Inflammatory macrophage (primary cell): Measurements from ENCODE around the gene FGD5.
"Not testable (repeated sequence)": the region's sequence is repeated elsewhere in the genome, so short reads cannot be mapped to it uniquely, and the experiment has no call there.

Experiments used
- DNase-seq, 2 donors: peaks; one replicate each; pipeline ENCODE4 v3.0.0-alpha.2; 2020 to 2022

The FGD5 gene

DNA sequence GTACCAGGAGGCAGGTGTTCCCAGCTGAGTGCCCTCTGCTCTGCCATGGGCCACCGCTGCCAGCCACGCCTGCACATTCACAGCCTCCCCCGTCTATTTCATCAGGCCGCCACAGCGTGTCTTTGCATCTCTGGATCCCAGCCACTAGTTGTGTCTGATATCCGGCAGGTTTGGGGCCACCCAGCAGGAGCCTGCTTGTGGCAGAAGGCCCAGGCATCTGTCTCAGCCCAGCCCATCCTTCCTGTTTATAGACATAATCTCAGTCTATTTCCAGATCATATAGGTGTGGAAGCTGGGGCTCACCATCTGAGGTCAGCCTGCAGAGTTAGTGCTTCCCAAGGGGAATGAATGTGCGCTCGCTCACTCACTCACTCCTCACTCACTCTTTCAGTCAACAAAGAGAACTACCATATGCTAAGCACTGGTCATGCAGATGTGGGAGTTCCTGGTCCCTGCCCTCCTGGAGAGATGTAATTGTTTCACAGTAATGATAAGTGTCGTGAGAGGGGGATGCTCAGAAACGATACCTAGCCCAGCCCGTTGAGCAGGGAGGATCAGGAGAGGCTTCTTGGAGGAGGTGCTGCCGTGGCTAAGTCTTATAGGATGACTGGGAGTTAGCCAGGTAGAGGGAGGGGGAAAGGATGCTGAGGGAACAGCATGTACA, 60.6 kb downstream of the FGD5 start:
- no peak for DNase-seq

DNA sequence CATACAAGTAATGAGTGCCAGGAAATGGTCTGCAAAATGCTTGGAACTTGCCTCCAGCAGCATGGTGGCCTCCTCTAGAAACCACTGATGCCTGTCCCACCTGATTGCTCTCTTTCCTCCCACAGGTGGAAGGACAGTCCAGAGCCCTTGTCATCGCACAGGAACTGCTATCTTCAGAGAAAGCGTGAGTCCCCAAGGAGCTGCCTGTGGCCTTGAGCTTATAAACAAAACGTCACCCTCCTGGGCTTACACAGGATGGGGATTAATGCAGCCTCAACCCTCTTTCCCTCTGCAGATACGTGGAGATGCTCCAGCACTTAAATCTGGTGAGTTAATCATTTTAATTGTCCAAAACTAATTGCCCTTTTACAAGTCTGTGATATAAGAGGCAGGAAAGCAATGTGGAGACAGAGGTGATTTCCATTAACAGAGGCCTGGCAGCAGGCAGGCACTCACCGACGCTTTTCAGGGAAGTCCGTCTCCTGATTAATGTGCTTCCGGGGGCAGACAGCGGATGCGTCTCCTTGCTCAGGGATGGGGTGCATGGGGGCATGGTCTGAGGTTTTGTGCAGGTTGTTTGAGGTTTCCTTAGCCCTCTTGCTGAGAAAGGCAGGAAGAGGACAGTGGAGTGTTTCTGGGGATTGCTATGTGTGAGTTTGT, 61.8 kb downstream of the FGD5 start:
- no peak for DNase-seq

DNA sequence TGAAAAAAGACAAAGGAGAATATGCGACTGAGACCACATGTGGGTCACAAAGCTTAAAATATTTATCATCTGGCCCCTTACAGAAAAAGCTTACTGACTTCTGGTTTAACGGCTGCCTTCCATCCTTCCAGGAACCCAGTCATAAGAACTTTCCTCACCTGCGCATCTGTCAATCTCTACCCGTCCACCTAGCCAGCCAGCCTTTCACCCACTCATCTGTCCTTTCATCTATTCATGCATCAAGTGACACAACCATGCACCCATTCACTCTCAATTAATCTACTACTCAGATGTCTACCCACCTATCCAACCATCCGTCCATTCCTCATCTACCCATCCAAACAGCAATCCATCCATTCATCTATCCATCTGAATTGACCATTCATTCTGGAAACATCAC, 64.5 kb downstream of the FGD5 start:
- DNase-seq: no peak

DNA sequence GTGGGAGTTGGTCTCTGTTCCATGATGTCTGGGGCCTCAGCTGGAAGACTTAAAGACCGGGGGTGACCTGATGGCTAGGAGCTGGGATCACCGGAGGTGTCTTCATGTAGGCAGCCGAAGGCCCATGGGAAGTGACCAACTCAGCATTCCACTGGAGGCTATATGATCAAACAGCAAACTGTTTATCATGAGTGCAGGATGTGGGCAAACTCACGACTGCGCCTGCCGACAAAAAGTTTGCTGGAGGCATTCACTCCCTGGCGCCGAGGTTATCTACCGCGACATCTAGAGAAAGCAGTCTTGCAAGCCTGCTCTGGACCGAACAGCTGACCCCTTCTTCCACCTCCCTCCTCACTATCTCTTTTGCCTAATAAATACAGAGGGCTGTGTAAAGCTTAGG, 65.9 kb downstream of the FGD5 start:
- no peak for DNase-seq

DNA sequence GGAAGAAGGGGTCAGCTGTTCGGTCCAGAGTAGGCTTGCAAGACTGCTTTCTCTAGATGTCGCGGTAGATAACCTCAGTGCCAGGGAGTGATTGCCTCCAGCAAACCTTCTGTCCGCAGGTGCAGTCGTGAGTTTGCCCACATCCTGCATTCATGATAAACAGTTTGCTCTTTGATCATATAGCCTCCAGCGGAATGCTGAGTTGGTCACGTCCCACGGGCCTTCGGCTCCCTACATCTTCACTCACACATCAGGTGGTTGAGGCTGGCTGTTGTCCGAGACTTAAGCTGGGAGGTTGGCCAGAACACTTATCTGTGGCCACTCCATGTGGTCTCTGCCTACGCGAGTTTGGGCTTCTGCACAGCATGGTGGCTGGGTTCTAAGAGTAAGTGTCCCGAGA, 66.5 kb downstream of the FGD5 start:
- no peak for DNase-seq

DNA sequence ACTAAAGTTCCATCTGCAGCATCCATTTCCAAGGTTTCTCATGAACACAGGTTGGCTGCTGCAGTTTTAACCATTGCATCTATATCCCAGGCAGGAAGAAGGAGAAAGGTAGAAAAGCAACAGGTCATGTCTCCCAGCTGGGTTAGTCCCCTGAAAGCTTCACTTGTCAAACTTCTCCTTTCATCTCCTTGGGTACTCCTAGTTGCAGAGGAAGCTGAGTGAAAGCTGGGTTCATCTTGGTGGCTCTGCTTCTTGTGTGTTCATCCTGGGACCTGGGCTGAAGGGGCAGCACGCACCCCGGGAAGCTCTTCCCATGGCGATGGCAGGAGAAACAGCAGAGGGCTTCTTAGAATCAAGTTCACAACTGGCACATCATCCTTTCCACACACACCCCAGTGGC, 67.3 kb downstream of the FGD5 start:
- DNase-seq: no peak

DNA sequence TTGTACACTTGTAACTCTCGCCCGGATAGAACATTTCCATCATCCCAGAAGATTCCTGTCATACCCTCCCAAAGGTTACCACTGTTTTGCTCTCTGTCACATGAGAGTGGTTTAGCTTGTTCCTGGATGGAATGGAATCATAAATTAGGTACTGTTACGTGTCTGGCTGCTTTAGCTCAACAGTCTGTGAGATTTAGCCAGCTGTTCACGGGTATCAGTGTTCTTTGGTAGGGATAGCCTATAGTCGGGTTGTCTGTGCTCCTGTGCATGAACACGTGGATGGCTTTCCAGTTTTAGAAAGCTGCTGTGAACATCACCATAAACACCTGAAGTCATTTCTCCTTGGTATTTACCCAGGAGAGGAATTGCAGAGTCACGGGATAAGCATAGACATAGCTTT, 70.4 kb downstream of the FGD5 start:
- no peak for DNase-seq

DNA sequence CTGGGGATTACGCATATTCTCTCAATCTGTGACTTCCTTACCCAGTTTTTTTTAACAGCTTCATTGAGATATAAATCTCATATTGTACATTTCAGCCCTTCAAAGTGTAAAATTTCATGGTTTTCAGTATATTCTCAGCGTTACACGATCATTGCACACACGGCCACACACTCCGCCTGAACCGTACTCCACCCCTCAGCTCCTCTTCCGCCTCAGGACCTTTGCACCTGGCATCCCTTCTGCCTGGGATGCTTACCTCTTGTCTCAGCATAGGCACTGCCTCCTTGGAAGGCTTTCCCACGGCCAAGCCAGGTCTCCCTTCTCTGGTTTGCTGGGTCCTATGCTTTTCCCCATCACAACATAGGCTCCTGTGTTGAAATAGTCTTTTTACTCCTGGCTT, 71.2 kb downstream of the FGD5 start:
- no peak for DNase-seq

DNA sequence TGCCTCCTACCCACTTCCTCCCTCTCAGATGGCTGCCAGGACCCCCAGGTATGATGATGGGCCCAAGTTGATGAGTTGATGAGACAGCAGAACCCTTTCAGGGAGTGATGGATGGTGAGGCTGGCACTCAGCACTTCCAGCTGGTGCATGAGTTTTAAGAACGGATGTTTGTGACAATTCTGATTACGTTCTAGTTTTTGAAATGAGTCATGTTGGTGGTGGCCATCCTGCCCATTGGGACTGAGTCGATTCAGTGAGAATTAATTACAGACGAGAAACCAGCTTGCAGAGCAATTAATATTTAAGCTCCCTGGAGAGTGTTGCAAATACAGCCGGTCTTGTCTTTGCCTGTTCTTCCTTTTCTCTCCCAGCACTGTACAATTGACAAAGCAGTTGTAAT, 71.7 kb downstream of the FGD5 start:
- DNase-seq: no peak

DNA sequence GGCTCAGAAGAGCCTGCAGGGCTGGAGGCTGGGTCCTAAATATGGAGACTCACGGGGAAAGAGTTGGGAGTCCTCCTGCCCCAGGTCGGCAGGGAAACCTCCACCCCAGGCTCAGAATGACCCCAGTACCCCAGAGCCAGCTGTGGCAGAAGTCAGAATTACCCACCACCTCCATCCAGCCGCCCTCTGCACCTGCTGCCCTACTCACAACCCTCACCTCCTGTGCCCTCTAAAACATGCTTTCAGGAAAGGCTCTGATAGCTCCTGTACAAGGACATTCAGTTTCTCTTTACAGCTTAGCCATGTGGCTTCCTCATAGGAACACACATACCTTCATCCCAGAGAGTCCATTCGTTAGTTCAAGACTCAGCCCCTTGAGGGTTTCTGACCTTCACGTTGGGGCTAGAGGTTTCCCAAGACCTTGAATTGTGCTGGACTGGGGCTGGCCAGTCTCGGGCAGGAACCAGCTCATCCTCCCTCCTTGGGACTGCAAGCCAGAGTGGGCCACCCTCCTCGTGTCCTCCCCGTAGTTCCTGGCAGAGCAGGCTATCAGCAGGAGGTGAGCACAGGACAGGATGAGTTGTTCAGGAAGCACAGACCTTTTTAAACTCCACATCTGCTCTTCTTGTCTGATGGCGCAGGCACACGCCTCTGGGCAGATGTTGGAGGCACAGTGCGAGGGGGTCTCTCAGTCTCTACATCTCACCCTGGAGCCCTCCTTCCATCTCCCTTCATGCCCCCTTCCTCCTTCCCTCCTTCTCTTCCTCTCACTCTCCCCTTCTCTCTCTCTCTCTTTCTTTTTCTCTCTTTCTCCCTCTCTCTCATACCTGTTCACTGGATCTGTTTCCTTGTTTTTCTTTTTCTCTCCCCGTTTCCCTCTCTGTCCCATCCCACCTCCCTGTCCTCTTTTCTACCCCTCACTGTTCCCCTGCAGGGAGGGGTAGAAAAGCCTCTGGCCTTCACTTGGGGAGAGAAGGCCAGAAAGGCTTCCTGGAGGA, 72.7 kb downstream of the FGD5 start:
- DNase-seq: no peak

DNA sequence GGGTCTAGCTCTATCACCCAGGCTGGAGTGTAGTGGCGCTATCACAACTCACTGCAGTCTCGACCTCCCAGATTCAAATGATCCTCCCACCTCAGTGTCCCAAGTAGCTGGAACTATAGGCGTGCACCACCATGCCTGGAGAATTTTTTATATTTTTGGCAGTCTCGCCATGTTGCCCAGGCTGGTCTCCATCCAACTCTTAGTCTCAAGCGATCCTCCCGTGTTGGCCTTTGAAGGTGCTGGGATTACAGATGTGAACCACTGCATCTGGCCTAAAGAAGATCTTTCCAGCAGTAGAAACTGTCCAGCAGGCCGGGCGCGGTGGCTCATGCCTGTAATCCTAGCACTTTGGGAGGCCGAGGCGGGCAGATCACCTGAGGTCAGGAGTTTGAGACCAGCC, 73.5 kb downstream of the FGD5 start:
- no peak for DNase-seq

DNA sequence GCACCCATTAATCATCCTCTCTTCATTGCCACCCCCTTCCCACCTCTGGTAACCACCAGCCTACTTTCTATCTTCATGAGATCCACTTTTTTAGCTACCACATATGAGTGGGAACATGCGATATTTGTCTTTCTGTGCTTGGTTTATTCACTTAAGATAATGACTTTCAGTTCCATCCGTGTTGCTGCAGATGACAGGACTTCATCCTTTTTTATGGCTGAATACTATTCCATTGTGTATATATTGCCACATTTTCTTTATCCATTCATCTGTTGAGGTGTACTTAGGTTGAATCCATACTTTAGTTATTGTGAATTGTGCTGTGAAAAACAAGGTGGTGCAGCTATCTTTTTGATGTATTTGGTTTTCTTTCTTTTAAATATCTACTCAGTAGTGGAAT, 75.3 kb downstream of the FGD5 start:
- DNase-seq: no peak

DNA sequence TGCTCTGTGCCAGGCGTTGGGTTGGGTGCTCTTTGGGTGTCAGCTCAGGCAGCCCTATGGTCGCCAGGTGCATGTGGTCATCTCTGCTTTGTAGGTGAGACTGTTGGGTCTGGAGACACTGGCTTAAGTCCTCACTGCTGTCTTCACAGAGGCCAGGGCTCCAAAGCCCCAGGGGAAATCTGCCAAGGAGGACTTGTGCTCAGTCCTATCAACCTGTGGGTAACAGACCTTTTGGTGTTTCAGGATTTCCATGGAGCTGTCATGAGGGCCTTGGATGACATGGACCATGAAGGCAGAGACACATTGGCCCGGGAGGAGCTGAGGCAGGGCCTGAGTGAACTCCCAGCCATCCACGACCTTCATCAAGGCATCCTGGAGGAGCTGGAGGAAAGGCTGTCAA, 78.5 kb downstream of the FGD5 start:
- DNase-seq: no peak

DNA sequence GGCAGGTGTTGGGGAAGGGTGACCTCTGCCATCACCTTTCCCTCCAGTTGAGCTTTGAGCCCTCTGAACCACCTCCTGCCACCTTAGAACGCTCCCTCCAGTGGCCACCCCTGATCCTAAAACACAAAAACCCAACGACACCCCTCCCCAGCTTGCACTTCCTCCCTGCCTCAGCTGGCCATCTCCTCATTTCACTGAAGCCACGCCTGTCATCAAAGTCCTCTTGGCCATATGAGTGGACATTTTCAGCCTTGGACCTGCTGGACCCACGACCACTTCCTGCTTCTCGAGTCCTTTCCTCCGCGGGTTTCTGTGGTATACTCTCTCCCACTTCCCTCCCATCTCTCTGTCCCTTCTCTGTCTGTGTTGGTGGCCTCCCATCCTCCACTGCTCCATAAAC, 80.2 kb downstream of the FGD5 start:
- DNase-seq: no peak

DNA sequence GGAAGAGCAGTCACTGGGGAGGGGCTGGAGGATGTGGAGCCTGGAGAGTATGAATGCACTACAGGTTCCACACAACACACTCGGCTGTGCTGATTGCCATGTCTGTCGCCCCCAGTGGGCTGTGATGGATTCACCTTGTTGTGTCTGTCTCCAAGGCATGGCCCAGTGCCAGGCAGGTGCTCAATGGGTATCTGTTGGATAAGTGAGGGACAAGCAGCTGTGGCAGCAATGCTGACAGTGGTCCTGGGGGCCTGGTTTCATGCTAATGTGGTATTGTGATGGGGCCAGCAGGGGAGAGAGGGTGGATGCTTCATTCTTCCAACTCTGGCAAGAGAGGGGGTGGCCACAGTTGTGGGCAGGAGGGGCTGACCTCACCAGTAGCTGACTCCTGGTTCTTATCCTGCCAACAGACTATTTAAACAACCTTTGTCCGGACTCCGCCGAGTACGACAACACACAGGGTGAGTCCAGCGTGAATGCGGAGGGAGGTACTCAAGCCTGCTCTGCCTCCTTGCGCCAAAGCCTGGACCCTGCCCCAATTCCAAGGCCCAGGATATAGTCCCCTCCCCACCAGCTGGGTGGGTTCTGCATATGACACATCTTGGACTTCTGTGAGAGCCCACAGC, 81.3 kb downstream of the FGD5 start:
- no peak for DNase-seq

DNA sequence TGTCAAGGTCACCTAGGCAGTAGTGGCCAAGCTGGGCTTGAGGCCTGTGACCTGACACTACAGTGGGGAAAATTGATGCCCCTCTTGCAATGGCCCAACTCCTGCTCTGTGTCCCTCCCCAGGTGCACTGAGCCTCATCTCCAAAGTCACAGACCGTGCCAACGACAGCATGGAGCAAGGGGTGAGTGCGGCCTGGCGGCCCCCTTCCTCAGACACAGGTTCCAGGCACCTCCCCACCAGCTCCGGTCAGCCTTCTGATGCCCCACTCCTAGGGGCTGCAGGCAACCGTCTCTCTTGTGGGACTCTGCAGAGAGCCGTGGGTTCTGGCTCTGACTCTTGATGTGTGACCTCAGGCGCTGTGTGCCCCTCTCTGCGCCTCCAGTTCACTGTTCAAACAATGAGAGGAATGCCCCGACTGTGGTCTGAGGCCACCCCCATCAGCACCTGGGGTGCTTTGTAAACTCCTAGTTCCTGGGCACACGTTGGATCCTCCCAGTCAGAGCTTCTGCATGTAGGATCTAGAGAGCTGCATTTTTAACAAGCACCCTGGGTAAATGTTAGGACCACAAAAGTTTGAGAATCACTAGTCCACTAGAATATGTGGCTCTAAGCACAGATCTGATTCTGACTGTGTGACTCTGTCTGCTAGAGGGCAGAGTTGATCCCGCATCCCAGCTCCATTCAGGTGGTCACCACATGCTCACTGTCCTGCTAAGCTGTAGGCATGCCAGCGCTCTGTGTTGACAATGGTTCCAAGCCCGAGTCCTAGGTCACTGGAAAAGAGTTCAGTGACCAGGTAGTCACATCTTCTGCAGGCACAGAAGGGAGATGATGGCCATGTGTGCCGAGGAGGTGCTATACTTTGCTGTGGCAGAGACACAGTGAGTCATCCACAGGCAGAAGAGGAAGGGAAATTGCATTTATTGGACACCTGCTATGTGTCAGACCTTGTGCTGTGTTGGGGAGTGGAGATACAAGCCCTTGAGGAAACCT, 82.4 kb downstream of the FGD5 start:
- no peak for DNase-seq

DNA sequence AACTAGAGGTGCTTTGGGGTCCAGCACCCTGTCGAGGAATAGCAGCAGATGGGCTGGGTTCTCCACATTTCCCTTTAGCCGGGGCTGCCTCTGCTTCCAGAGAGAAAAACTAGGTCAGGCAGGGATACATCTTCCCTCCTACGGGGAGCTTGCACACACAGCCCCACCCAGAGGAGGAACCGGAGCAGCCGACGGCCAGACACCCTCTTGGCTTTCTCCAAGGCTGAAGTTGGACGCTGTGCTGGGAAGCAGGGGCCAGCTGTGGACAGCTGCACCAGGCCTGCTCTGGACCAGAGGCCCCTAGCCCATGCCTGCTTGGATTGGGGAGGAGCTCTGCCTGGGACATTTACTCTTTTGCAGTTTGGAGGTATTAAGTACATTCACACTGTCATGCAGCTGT, 84.0 kb downstream of the FGD5 start:
- DNase-seq: no peak

DNA sequence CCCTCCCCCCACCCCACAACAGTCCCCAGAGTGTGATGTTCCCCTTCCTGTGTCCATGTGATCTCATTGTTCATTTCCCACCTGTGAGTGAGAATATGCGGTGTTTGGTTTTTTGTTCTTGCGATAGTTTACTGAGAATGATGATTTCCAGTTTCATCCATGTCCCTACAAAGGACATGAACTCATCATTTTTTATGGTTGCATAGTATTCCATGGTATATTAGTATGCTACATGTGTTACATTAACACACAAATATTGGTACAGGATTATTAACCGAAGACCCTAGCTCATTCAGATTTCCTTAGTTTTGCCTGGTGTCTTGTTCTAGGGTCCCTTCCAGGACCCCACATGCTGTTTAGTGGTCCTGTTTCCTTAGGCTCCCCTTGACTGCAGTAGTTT, 84.7 kb downstream of the FGD5 start:
- DNase-seq: not testable (repeated sequence)

DNA sequence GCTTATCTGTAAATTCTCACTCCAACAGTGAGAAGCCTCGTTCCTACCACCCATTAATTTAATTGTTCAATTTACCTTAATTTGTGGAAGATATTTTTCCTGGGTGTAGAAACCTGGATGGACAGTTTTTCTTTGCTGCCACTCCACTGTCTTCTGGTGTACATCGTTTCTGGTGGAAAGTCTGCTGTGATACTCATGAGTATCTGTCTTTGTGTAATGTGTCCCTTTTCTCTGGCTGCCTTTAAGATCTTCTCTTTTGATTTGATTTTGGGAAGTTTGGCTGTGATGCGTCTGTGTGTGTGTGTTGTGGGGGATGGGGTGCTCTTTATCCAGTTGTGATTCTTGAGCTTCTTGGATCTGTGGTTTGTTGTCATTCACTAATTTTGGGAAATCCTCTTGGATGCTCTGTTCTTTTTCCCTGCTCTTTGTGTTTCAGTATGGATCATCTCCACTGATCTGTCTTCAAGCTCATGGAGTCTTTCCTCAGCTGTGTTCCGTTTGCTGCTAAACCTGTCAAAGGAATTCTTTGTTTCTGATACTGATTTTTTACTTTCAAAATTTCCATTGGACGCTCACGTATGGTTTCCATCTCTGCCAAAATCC, 86.4 kb downstream of the FGD5 start:
- no peak for DNase-seq

DNA sequence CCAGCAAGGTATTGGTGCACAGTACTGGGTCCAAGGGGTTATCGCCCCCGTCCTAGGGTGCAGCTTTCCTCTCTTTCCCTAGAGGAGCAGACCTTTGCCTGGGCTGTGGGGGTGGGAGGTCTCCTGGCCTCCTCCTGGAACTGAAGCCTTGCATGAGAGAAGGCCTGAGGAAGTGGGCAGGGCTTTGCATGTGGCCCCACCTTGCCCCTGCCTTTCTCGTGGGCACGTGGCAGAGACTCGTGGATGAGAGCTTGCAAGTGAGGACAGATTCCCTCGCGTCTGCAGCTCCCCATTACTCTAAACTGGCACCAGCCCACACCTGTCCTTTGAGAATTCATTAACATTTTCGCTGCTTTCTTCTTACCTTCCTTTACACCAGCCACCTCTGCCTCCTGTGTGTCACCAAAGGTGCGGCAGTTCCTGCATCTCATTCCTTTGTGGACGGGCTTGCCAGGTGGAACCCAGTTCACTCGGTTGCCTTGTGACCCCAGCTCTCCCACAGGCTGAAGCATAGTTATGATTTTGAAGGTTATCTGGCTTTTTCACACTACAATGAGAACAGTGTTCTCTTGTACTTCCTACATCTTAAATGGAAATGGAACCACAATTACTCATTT, 87.7 kb downstream of the FGD5 start:
- no peak for DNase-seq
